Measurements from ENCODE around the gene SOX6.
"Not testable (repeated sequence)": the region's sequence is repeated elsewhere in the genome, so short reads cannot be mapped to it uniquely, and the experiment has no call there.

The SOX6 gene

DNA sequence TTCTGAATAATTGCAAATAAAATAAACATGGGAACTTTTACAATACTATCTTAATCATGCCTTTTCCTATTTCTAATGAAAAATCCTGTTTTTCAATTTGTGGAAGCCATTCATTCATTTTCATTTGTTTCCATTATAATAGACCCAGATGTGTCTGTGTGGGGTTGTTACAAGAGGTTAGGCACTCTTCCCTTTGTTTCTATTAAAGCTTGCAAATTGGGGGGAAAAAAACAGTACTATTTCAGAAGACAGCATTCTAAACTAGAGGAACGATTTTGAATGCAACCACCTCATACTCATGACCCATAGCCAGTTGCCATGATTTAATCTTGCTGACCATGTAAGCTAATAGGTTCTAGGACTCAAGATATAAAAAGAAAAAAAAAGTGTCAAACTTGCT, 175.5 kb downstream of the SOX6 start:
- no peak for DNase-seq

DNA sequence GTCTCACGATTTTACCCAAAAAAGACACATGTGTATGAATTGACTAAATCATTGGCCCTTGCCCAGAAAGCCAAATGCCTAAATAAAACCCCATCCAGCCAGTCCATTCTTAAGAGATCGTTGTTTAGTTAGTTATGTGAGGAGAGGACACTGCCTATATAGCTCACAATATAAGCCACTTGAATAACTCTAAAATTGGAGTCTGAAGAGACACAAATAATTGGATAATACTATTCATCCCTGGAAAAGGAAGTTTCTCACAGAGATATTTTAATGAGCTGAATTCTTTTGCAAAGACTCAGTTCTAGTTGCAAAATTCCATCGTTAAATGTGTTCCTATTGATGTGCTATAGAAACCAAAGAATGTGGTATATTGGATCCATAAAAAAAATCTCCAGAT, 176.7 kb downstream of the SOX6 start:
- no peak for DNase-seq

DNA sequence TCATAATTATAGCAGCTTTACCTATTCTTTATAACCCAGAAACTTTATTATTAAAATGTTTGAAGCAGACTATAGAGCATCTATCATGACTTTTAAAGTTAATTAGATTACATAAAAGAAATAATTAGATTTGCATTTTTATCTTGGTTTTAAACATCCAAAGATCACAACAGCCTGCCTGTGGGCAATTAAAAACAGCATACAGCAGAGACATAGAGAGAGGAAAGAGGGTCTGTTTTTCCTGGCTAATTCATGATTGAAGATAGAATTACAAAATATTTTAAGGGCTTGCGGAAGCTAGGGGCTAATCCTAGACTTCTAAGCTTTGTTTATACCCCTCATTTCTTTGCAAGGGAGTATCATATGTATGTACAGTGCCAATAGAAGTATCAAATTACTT, 178.1 kb downstream of the SOX6 start:
- DNase-seq, result no peak

DNA sequence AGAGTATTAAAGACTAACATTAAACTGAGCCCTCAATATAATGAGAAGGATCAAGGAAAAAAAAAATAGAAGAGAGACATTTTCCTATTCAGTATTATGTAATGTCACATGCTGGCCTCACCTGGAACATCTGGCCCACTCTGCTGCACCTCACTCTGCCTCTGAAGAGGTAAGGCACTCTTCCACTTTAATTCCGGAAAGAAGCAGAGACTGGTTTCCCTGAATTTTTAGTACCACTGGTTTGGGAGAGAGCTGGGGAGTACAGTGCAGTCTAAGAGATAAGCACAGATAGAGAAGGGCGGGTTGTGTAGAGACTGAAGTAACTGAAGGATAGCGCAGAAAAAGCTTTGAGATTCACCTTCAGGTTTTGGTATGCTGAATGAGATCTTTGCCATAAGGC, 178.7 kb downstream of the SOX6 start:
- DNase-seq, result no peak

DNA sequence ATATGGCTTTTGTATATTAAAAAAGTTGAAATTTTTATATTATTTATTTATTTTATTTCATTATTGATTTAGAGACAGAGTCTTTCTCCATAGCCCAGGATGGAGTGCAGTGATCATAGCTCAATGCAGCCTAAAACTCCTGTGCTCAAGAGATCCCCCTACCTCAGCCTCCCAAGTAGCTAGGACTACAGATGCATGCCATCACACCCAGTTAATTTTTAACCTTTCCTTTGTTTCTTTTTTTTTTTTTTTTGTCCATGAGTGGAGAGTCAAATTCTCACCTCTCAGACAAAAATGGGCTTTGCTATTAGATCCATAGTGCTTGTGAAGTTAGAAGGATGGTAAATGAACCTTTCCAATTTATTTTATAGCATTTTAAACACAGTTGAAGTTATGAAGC, 182.5 kb downstream of the SOX6 start:
- no peak for DNase-seq

DNA sequence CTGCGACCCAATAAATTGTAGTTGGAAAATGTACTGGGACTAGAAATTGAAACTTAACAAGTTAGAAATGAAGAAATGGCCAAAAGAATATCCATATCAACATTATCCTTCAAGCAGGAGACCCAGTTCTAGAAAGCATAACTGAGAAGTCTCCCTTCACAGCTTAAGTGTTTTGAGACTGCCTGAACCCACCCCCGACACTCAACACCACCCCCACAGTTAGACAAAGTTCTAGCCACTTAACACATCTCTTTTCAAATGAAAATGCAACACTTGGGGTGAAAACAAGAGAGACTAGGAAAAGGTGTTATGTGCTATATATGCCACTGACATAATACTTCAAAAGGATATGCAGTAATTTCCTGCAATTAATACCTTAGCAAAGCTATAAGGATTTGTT, 184.5 kb downstream of the SOX6 start:
- no peak for DNase-seq

DNA sequence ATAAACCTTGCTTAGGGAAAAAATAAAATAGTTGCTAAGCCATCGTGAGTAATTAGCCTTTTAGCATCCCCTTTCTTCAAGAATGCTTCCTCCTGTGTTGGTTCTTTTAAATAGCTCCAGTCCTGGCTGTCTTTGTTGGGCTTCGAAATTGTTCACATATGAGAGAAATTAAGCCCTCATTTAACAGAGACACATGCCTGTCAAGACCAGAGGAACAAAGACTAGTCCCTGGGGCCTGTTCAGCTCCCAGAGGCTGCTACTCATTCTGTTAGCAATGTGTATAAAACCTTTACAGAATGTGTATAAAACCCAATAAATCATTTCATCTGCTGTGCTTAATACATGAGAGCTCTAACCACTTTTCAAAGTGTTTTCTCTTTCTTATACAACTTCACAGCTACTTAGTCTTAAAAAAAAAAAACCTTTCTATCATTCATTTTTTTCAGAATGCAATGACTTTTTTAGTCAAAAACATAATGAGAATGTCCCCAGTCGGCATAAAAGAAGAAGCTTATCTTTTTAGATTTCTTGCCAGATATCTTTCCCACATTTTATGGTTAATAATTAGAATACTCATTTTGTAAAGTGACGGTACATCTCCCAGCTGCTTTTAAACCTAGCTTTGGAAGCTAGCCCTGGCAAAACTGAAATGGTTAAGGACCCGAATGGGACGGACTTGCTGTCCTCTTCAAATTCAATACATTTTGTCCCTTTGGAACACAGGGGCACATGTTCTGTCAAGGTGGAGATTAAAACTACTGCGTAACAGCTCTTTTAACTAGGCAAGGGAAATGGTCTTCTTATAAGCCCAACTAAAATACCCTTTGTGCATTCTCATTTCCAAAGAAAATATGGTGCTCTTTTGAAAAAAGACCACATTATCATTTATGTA, 186.1 kb downstream of the SOX6 start:
- DNase-seq, result no peak

DNA sequence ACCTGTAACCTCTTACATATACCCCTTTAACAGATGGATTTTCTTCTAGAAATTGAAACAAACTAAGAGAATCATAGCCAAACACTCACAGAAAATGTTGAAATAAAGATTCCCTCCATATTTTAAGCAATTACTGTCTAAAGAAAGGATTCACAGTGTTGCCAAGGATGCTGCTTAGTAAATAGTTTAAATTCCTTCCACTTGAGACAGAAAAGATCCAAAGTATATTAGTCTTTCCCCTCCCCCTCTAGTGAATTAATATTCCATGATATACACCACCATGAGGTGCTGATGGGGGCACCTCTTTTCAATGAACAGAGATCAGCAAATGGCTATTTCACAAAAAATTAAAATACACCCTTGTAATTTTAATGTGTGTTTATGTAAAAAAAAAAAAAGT, 186.8 kb downstream of the SOX6 start:
- DNase-seq, result no peak

DNA sequence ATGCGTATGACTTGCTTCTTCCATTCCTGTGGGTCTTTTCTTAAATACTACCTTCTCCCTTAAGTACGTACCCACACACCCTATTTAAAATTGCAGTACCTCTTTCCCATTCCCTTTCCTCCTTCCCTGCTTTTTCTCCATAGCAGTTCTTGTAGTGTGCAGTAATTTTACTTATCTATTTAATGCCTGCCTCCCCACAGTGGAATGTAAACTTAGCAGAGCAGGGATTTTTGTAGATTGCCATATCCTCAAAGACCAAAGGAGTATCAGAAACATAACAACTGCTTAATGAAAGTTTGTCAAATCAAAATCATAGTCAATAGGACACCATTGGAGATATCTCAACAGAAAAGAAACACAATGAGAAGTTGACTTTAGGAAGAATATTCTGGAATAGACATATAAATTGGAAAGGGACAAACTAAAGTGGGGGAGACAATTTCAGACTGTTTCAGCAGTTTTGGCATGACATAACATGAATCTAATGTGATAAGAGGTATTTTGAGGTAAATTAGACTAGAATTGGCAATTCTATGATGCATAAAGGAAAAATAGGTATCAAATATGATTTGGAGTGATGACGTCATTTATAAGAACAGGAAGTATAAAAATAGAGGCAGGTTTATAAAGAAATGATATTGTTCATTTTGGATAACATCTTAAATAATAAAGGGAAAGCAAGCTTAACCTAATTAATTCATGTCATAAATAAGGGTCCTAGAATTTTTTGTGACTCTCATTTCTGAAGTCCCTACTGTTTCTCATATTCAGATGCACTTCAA, 188.4 kb downstream of the SOX6 start:
- DNase-seq, result no peak

DNA sequence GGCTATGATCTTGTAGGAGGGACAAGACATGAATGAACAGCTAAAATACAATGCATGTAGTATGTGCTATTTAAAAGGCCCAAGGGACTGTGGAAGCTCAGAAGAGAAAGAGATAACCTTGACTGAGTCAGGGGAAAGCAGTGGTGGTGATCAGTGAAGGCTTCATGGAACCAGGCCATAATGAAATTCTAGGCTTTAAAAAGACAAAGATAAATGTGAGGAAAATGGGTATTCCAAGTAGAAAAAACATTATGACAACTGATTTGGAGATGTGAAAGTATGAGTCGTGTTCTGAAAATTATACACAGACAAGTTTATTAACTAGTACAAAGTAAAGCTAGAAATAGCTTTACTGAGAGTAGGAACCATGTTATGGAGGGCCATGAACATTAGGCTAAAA, 189.8 kb downstream of the SOX6 start:
- DNase-seq, result no peak

DNA sequence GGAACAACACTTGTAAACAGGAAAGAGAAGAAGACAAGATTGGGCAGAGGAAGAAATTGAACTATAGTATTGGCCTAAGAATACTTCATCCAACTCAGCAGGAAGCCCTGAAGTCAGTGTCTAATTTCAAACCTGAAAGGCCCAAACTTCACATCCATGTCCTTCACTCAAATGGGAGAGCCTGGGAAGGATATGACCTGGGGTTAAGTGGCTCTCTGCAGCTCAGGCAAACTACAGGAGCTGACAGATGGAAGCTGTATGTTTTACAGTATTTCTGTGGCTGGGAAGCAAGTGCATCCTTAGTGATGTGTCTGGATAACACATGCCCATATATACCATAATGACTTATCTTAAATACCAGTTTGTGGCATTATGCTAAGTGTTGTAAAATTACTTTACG, 196.2 kb downstream of the SOX6 start:
- DNase-seq, result no peak

DNA sequence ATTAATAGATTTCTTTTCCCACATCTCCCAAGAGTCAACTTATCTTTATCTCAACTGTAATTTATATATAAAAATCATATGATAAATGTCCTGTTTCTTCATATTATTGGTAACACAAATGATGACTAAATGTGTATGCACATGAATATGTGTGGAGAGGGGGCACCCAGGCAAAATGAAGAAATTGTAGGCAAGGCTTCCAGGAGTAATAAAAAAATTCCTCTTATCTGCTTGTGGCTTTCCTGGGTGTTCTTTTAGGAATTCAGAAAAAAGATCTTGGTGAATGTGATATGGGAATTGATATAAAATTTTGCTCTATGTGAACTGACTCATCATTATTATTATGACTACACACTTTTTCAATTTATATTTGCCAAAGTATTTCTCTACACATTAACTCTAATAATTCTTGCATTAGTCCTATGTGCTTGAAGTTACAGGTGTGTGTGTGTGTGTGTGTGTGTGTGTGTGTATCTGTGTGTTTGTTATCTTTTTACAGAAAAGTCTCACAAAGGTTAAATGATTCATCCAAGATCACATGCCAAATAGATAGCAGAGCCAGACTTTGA, 197.8 kb downstream of the SOX6 start:
- DNase-seq, result no peak

DNA sequence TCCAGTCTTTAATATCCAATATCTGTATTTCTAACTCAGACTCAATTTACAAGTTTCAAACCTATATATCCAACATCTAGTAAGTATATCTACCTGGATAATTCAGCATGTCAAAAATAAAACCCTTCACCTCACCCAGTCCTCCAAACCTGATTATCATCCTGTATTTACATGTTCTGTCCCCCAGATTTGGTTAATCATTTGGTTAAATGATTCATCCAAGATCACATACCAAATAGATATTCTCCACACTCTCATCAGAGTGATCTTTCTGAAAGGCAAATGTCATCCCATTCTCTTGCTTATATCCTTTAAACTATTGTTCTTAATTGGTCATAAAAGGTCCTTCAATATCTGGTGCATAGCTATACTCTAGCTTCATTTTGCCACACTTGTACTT, 199.0 kb downstream of the SOX6 start:
- DNase-seq, result no peak

DNA sequence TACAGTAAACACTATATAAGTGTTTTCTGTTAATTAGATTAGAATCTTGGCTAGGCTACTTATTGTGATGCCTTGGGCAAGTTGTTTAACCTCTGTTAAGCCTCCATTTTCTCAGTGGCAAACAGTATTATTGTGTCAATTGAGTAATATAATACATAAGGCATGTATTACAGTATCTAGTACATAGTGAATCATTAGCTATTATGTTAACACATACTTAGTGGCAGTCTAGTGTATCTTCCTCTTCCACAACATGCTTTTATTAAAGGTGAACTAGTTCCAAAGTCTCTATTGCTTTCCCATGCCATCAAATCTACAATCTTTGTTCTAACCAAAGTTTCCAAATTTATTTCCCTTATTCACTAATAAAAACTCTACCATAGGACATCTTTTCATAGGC, 200.9 kb downstream of the SOX6 start:
- DNase-seq, result no peak

DNA sequence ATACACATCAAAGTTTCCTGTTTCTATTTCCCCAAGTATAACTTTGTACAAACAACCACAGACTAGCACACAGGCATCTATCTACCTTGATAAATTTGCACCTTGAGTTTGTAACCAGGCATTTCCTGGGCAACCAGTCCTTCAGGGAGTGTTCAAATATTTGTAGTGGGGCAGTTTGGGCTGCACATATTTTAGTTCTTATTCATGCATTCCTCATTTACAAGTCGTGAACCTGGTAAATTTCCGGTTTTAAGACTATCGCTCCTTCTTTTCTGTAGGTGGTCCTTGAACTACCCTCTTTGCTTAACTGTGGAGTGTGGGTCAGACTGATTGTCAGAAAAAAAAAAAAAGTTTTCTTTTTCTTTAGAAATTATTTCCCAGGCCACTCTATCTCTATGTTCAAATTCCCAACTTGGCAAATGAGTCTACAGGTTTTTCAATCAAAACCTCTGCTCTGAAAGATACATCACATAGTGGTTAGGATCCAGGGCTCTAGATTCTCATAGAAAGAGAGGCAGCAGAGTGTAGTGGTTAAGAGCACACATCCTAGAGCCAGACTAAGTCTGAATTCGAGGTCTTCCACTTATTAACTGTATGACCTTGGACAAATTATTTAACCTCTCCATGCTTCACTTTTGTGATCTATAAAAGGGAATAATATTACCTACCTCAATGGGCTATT, 201.5 kb downstream of the SOX6 start:
- no peak for DNase-seq

DNA sequence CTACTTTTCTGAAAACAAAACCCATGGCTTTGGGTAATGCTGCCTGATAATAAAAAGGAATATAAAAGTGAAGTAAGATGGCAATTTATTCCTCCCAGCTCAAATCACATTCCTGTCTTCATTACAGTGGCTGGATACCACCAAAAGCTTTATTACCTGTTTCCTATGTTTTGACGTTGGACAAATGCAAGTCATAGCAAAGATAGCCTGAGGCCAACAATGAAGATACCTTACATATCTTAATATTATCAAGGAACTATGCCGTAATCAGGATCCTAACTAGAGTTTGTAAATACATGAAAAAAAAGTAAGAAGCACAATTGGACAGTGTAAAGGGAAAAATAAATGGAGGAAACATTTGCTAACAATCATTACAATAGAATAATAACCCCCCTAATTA, 202.4 kb downstream of the SOX6 start:
- DNase-seq, result no peak

DNA sequence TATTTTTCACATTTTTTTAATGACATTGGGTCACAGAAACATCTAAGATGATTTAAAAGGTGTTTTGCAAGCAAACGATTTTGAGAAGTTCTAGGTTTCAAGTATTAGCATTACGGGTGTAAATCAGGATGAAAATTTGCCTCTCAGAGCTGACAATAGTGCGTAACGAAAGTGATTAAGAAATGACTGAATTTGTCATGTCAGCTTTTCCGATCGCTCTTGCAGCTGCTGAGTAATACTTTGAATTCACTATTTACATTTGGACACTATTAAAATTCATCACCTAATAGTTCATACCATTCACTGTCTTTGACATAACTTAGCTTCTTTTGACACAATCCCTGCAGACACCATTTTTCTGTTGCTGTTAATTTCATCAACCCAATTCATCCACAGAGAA, 205.2 kb downstream of the SOX6 start:
- DNase-seq, result no peak

DNA sequence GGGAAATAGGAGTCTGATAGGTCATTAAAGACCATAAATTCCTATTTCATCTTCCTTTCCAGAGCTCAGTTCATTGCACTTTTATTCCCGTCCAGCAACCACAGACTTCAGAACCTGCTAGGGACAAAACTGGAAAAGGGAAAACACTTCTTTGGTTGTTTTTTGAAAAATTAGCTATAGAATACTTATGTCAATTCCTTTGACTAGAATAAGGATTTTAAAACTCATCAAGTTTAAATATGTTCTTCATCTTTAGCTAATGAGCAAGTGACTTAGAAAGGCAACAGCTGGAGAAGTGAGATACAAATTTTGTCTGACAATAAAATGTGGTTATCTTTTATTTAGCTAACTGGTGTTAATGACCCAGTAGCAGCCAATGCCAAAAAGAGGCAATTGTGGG, 206.9 kb downstream of the SOX6 start:
- DNase-seq, result no peak

DNA sequence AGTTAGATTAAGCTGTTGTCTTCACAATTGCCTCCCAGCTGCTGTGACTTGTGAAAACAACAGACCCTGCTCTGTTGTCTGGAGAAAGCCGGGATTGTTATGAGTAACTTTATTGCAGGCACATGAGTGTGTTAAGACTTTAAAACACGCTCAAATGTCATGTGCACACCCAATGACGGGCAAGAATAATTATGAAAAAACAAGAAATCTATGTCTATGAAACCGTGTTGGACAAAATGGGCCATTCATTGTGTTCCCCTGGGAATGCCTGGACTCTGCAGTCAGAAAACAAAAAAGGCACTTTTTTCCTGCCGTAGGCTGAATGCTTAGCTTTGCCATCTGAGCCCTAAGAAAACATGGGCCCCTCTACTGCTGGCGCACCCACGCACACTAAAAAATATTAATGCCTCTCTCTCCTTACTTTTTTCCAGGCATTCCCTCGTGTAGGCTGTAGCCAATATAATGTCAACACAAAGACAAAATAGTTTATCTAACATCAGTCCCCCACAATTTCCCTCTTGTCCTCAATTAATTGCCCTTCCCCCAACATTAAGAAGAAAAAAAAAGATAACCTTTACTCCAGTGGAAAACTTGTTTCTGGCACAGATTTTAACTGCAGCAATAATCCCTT, 207.9 kb downstream of the SOX6 start:
- DNase-seq, result no peak

DNA sequence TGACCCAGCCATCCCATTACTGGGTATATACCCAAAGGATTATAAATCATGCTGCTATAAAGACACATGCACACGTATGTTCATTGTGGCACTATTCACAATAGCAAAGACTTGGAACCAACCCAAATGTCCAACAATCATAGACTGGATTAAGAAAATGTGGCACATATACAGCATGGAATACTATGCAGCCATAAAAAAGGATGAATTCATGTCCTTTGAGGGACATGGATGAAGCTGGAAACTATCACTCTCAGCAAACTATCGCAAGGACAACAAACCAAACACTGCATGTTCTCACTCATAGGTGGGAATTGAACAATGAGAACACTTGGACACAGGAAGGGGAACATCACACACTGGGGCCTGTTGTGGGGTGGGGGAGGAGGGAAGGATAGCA, 209.4 kb downstream of the SOX6 start:
- not testable (repeated sequence) for DNase-seq

DNA sequence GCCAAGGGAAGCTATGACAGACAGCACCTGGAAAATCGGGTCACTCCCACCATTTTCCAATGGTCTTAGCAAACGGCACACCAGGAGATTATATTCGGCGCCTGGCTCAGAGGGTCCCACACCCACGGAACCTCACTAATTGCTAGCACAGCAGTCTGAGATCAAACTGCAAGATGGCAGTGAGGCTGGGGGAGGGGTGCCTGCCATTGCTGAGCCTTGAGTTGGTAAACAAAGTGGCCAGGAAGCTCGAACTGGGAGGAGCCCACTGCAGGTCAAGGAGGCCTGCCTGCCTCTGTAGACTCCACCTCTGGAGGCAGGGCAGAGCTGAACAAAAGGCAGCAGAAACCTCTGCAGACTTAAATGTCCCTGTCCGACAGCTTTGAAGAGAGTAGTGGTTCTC, 214.7 kb downstream of the SOX6 start:
- DNase-seq, result not testable (repeated sequence)

DNA sequence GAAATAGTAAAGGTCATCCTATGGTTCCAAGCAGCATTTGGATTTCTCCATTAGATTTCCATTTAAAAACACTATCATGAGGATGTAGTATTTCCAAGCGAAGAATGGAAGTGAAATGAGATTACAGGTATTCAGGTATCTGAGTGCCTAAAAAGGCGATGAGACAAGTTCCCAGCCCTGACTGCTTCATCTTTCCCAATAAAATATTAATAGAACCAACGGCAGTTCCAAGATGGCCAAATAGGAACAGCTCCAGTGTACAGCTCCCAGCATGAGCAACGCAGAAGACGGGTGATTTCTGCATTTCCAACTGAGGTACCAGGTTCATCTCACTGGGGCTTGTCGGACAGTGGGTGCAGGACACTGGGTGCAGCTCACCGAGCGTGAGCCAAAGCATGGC, 215.2 kb downstream of the SOX6 start:
- DNase-seq, result not testable (repeated sequence)

DNA sequence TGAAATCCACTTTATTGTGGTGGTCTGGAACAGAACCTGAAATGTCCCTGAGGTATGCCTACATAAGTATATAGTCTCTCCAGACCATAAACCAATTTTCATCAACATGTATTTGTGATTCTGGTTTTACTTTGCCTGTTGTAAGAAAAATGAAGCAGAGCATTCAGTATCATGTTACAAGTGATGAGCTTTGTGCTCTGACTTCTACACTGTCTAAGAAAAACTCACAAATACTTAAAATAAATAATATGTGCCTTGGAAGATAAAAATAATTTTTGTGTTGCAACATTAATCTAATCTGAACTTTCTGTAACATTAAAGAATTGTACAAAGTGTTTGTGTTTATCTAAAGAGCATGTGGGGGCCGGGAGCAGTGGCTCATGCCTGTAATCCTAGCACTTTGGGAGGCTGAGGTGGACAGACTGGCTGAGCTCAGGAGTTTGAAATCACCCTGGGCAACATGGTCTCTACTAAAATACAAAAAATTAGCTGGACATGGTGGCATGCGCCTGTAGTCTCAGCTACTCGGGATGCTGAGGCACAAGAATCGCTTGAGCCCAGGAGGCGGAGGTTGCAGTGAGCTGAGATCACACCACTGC, 219.5 kb downstream of the SOX6 start:
- no peak for DNase-seq
